Measurements from ENCODE around the gene PRPF18. TPM values are rescaled to one million over a fixed set of nuclear protein-coding genes. Genes with fewer than 3 reads are reported as not detected.

PRPF18 gene
- total RNA-seq, 1 experiment from 2014 or later: 21.9 TPM

DNA sequence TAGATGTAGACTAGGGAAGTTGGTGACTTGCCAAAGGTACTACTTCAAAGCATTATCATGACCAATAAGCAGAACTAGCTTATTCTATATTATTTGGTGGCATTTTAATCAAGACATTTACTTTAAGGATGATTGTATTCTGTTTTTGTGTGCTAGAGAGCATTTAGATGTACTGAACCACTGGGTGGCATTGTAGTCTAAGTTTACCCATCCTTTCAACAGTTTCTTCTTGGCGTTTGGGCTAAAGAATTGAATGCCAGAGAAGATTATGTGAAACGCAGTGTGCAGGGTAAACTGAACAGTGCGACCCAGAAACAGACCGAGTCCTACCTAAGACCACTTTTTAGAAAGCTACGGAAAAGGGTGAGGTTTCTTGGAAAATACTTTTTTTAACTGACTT lies 26.8 kb downstream of the PRPF18 start:
- H3K36me3 ChIP-seq (ENCODE audit: insufficient read depth, low read length, poor library complexity, severe bottlenecking): peaks cover 13% of the 10 kb centered on the region
- no peaks in the 10 kb centered on the region for H3K27me3 ChIP-seq (replicated peaks; ENCODE audit: insufficient read depth, low read depth, low read length, poor library complexity)
- no peak overlapping the region for H3K4me3 ChIP-seq (ENCODE audit: low read depth, low read length, poor library complexity, severe bottlenecking)
- POLR2A ChIA-PET (ENCODE audit: low non-redundant PET): no interaction called here
- TF ChIP-seq EZH2 (IDR thresholded peaks at IDR 0.05; ENCODE audit: borderline replicate concordance, low read depth, low read length, poor library complexity, severe bottlenecking): no peak
- TF ChIP-seq, protein P1, sequence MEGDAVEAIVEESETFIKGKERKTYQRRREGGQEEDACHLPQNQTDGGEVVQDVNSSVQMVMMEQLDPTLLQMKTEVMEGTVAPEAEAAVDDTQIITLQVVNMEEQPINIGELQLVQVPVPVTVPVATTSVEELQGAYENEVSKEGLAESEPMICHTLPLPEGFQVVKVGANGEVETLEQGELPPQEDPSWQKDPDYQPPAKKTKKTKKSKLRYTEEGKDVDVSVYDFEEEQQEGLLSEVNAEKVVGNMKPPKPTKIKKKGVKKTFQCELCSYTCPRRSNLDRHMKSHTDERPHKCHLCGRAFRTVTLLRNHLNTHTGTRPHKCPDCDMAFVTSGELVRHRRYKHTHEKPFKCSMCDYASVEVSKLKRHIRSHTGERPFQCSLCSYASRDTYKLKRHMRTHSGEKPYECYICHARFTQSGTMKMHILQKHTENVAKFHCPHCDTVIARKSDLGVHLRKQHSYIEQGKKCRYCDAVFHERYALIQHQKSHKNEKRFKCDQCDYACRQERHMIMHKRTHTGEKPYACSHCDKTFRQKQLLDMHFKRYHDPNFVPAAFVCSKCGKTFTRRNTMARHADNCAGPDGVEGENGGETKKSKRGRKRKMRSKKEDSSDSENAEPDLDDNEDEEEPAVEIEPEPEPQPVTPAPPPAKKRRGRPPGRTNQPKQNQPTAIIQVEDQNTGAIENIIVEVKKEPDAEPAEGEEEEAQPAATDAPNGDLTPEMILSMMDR (conservative IDR thresholded peaks at IDR 0.05; ENCODE audit: low read depth, low read length): peak; percentile 56
- no peak overlapping the region for H3K27ac ChIP-seq (ENCODE audit: low read depth, low read length, poor library complexity, severe bottlenecking)
- DNase-seq (ENCODE audit: low spot score): peak; percentile 63
- H3K9me3 ChIP-seq (ENCODE audit: low read depth, low read length, poor library complexity, severe bottlenecking): no peaks in the 10 kb centered on the region
- intact Hi-C loops (cut with micrococcal nuclease; ENCODE audit: unreplicated experiment): loop anchor here (1.0 to 10.0 kb wide), 2 partner anchors 165 to 861 kb away; no protein-coding TSS in a partner anchor
- CTCF ChIA-PET: no interaction called here
- peaks cover 40% of the 10 kb centered on the region for H3K4me1 ChIP-seq (ENCODE audit: insufficient read depth, low read length, poor library complexity, severe bottlenecking)
- BruUV-seq (replicated peaks): no TSS peak

DNA sequence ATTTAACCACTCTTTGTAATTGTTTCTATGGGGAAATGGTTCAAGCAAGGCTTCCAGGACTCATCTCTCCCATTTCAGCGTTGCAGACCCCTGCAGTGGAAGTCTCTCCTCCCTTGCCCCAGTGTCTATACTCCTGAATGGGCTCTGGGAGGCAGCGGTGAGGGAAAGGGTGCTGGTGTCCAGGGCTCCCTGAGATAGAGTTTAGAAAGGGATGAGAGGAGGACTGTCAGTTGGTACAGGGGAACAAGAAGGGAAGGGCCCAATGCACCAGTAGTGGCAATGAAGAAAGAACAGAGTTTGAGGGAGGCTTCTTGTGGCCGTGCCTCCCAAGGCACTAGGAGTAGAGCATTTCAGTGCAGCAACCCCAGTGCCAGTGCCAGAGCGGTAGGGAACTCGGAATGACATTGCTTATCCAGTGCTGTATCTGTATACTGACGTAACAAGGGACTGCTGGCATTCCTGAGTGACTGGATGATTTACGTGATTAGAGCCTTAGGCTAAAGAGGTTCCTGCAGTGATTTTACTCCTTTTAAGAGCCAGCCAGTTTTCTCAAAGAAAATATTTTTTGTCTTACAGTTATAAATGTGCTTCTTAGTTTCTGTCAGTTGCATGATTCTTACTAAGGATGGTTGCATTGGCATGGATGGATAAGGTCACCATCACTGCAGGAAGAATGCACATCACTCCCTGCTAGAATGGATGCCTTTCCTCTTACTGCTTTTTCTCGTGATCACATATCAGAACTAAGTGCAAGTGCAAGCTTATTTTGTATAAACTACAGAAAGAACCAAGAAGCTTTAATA lies 28.0 kb downstream of the PRPF18 start:
- no peak for TF ChIP-seq EZH2 (IDR thresholded peaks at IDR 0.05; ENCODE audit: borderline replicate concordance, low read depth, low read length, poor library complexity, severe bottlenecking)
- TF ChIP-seq, protein P1 (conservative IDR thresholded peaks at IDR 0.05; ENCODE audit: low read depth, low read length): peak; percentile 47
- no peak overlapping the region for H3K4me3 ChIP-seq (ENCODE audit: low read depth, low read length, poor library complexity, severe bottlenecking)
- H3K9me3 ChIP-seq (ENCODE audit: low read depth, low read length, poor library complexity, severe bottlenecking): no peaks in the 10 kb centered on the region
- H3K4me1 ChIP-seq (ENCODE audit: insufficient read depth, low read length, poor library complexity, severe bottlenecking): peaks cover 40% of the 10 kb centered on the region
- ChIA-PET CTCF (interaction anchor here (0.6 kb wide), 1 partner anchor 264 kb away, joined by 7 read pairs; no protein-coding TSS in a partner anchor), POLR2A (ENCODE audit: low non-redundant PET) (no interaction called here)
- BruUV-seq (replicated peaks): no TSS peak
- DNase-seq (ENCODE audit: low spot score): peak; percentile 81
- intact Hi-C loops (cut with micrococcal nuclease; ENCODE audit: unreplicated experiment): loop anchor here (10.0 kb wide), 1 partner anchor 860 kb away; no protein-coding TSS in a partner anchor
- H3K36me3 ChIP-seq (ENCODE audit: insufficient read depth, low read length, poor library complexity, severe bottlenecking): peaks cover 13% of the 10 kb centered on the region
- no peak overlapping the region for H3K27ac ChIP-seq (ENCODE audit: low read depth, low read length, poor library complexity, severe bottlenecking)
- no peaks in the 10 kb centered on the region for H3K27me3 ChIP-seq (replicated peaks; ENCODE audit: insufficient read depth, low read depth, low read length, poor library complexity)

DNA sequence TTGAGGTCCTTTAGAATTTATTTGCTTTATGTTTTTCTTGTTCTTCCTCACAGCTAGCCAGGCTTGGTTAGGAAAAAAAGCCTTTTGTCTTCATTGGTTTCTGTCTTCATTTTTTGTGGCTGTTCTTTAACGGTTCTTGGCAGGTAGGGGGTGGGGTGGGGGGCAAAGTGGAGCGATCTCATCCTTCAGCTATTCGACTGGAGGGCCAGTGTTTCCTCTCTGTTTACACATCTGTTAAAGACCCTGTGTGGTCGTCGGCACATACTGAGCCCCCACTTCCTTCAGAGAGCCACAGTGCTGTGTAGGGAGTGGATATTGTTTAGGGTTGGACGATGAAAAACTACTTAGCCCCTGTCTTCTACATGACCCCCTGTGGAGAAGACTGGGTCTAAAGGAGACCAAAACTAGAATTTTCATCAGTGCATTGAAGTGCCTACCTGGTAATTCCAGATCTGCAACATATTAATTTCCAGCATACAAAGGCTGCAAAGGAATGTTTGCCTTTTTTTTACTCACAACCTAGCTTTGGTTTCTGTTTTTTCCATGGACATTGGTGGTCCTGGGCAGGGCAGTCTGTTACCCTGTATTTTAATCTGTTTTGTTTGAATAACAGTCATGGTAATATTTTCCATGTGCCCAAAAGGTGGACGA lies 29.0 kb downstream of the PRPF18 start:
- ChIA-PET POLR2A (ENCODE audit: low non-redundant PET) (no interaction called here), CTCF (interaction anchor here (0.6 kb wide), 1 partner anchor 262 kb away, joined by 7 read pairs; no protein-coding TSS in a partner anchor)
- intact Hi-C loops (cut with micrococcal nuclease; ENCODE audit: unreplicated experiment): loop anchor here (10.0 kb wide), 1 partner anchor 859 kb away; no protein-coding TSS in a partner anchor
- no peak overlapping the region for H3K27ac ChIP-seq (ENCODE audit: low read depth, low read length, poor library complexity, severe bottlenecking)
- no TSS peak for BruUV-seq (replicated peaks)
- H3K27me3 ChIP-seq (replicated peaks; ENCODE audit: insufficient read depth, low read depth, low read length, poor library complexity): no peaks in the 10 kb centered on the region
- peaks cover 4% of the 10 kb centered on the region for H3K36me3 ChIP-seq (ENCODE audit: insufficient read depth, low read length, poor library complexity, severe bottlenecking)
- H3K9me3 ChIP-seq (ENCODE audit: low read depth, low read length, poor library complexity, severe bottlenecking): no peaks in the 10 kb centered on the region
- no peak overlapping the region for H3K4me3 ChIP-seq (ENCODE audit: low read depth, low read length, poor library complexity, severe bottlenecking)
- H3K4me1 ChIP-seq (ENCODE audit: insufficient read depth, low read length, poor library complexity, severe bottlenecking): peaks cover 40% of the 10 kb centered on the region
- DNase-seq (ENCODE audit: low spot score): peak; percentile 26
- TF ChIP-seq, protein P1 (conservative IDR thresholded peaks at IDR 0.05; ENCODE audit: low read depth, low read length): no peak
- no peak for TF ChIP-seq EZH2 (IDR thresholded peaks at IDR 0.05; ENCODE audit: borderline replicate concordance, low read depth, low read length, poor library complexity, severe bottlenecking)
